ENCODE results near the gene SPDL1. TPM values are rescaled to one million over a fixed set of nuclear protein-coding genes. Genes with fewer than 3 reads are reported as not detected.

The SPDL1 gene
- total RNA-seq, 2 donors from 2014 or later, result 42.0 to 47.4 TPM

GRCh38 chr5:169554251-169554650 is 29.3 kb upstream of the SPDL1 start:
- 95 to 100% methylated on average over 1 of the region's 1 CpG for WGBS, 2 experiments (ENCODE audit: insufficient coverage in 1 of 2, insufficient read length in 1 of 2)
- H3K27me3 Mint-ChIP-seq (ENCODE audit: insufficient read depth), result peaks cover 35% of the 10 kb centered on the region
- no peak overlapping the region for H3K27ac ChIP-seq (ENCODE audit: low read depth, low read length)
- DNase-seq, result no peak
- H3K27ac Mint-ChIP-seq, result no peak overlapping the region
- peaks cover 16% of the 10 kb centered on the region for H3K9me3 Mint-ChIP-seq
- H3K4me3 ChIP-seq (ENCODE audit: low read length), result no peak overlapping the region
- peaks cover 14% of the 10 kb centered on the region for H3K9me3 ChIP-seq (ENCODE audit: control insufficient read depth, low read length)
- H3K4me1 ChIP-seq (ENCODE audit: control insufficient read depth, insufficient read depth, low read length), result no peaks in the 10 kb centered on the region
- H3K36me3 ChIP-seq (ENCODE audit: control insufficient read depth, insufficient read depth, low read length), result no peaks in the 10 kb centered on the region
- H3K27me3 ChIP-seq (ENCODE audit: control insufficient read depth, insufficient read depth, low read length, poor library complexity, severe bottlenecking), result peaks cover 20% of the 10 kb centered on the region
- no peaks in the 10 kb centered on the region for H3K4me1 Mint-ChIP-seq
- H3K9ac ChIP-seq (ENCODE audit: extremely low read depth, low read length, poor library complexity, severe bottlenecking), result no peak overlapping the region
- no peak for TF ChIP-seq CTCF (conservative IDR thresholded peaks at IDR 0.05)
- no peaks in the 10 kb centered on the region for H3K36me3 Mint-ChIP-seq (ENCODE audit: low read depth)
- no peak overlapping the region for H3K4me3 Mint-ChIP-seq

- Mint-ChIP-seq H3K4me1 (no peaks in the 10 kb centered on the region), H3K36me3 (ENCODE audit: low read depth) (no peaks in the 10 kb centered on the region), H3K27ac (no peak overlapping the region), H3K4me3 (no peak overlapping the region), H3K27me3 (ENCODE audit: insufficient read depth) (peaks cover 41% of the 10 kb centered on the region), H3K9me3 (peaks cover 16% of the 10 kb centered on the region)
- no peak for DNase-seq
- no peak for TF ChIP-seq CTCF (conservative IDR thresholded peaks at IDR 0.05)
- Histone ChIP-seq H3K27me3 (ENCODE audit: control insufficient read depth, insufficient read depth, low read length, poor library complexity, severe bottlenecking) (peaks cover 22% of the 10 kb centered on the region), H3K9ac (ENCODE audit: extremely low read depth, low read length, poor library complexity, severe bottlenecking) (no peak overlapping the region), H3K4me3 (ENCODE audit: low read length) (no peak overlapping the region), H3K36me3 (ENCODE audit: control insufficient read depth, insufficient read depth, low read length) (no peaks in the 10 kb centered on the region), H3K9me3 (ENCODE audit: control insufficient read depth, low read length) (peaks cover 14% of the 10 kb centered on the region), H3K4me1 (ENCODE audit: control insufficient read depth, insufficient read depth, low read length) (no peaks in the 10 kb centered on the region), H3K27ac (ENCODE audit: low read depth, low read length) (no peak overlapping the region)
- WGBS, 2 experiments (ENCODE audit: insufficient coverage in 1 of 2, insufficient read length in 1 of 2), result no CpG with 5 or more reads among the region's 1 CpG
Observed at GRCh38 chr5:169557838-169558237, 25.7 kb upstream of the SPDL1 start.

- WGBS, 2 experiments (ENCODE audit: insufficient coverage in 1 of 2, insufficient read length in 1 of 2), result 98% methylated on average over 2 of the region's 2 CpGs; no CpG with 5 or more reads in 1 of the 2 experiments
- Mint-ChIP-seq H3K4me1 (no peaks in the 10 kb centered on the region), H3K4me3 (no peak overlapping the region), H3K9me3 (peaks cover 16% of the 10 kb centered on the region), H3K27ac (no peak overlapping the region), H3K36me3 (ENCODE audit: low read depth) (no peaks in the 10 kb centered on the region), H3K27me3 (ENCODE audit: insufficient read depth) (peaks cover 41% of the 10 kb centered on the region)
- H3K27me3 ChIP-seq (ENCODE audit: control insufficient read depth, insufficient read depth, low read length, poor library complexity, severe bottlenecking), result peaks cover 39% of the 10 kb centered on the region
- no peak for TF ChIP-seq CTCF (conservative IDR thresholded peaks at IDR 0.05)
- H3K4me3 ChIP-seq (ENCODE audit: low read length), result no peak overlapping the region
- H3K4me1 ChIP-seq (ENCODE audit: control insufficient read depth, insufficient read depth, low read length), result no peaks in the 10 kb centered on the region
- H3K27ac ChIP-seq (ENCODE audit: low read depth, low read length), result no peak overlapping the region
- no peak for DNase-seq
- no peak overlapping the region for H3K9ac ChIP-seq (ENCODE audit: extremely low read depth, low read length, poor library complexity, severe bottlenecking)
- no peaks in the 10 kb centered on the region for H3K36me3 ChIP-seq (ENCODE audit: control insufficient read depth, insufficient read depth, low read length)
- peaks cover 14% of the 10 kb centered on the region for H3K9me3 ChIP-seq (ENCODE audit: control insufficient read depth, low read length)
Observed at GRCh38 chr5:169561893-169562292, 21.7 kb upstream of the SPDL1 start.

Data from endodermal cell (in vitro differentiated cells).